Endometrial microvascular endothelial cells (primary cell): Measurements from ENCODE around the gene MCRIP1. TPM values are rescaled to one million over a fixed set of nuclear protein-coding genes. Genes with fewer than 3 reads are reported as not detected.

ENCODE experiments used
- in situ Hi-C: cut with HindIII; loops from 2 replicates; pipeline ENCODE4 v1.10.0; 2017; ENCODE audit warnings: low sequenced_read_pairs, low pct_unique_long_range_greater_than_20kb; ENCODE audit errors: inconsistent ontology term
- total RNA-seq: library from RNA; depleted of rRNA; stranded (reverse); fragments of >200 nt; gene quantifications from one replicate; pipeline ENCODE4 v1.2.3, GENCODE V29; 2015; ENCODE audit errors: inconsistent ontology term

MCRIP1 gene
- total RNA-seq, 1 donor from 2014 or later, result 97.0 TPM

- in situ Hi-C loops, result no loop called here
These were observed 31.0 kb upstream of the MCRIP1 start for GRCh38 chr17:81863833-81864768.

GRCh38 chr17:81863123-81863675, 30.1 kb upstream of the MCRIP1 start:
- in situ Hi-C loops, result no loop called here

GRCh38 chr17:81860756-81861568, 27.9 kb upstream of the MCRIP1 start:
- in situ Hi-C loops, result no loop called here

GRCh38 chr17:81859906-81860755, 27.0 kb upstream of the MCRIP1 start, which contains the start of gene P4HB:
TSS of gene P4HB (minus strand) at chr17:81860535. CDS start at chr17:81860471, 64 bp downstream.
- in situ Hi-C loops, result no loop called here

- in situ Hi-C loops, result no loop called here
These were observed 26.1 kb upstream of the MCRIP1 start for GRCh38 chr17:81858967-81859905.

- in situ Hi-C loops, result no loop called here
These were observed 25.3 kb upstream of the MCRIP1 start for GRCh38 chr17:81858170-81858966.

GRCh38 chr17:81854974-81855774, 22.1 kb upstream of the MCRIP1 start:
- in situ Hi-C loops, result no loop called here

GRCh38 chr17:81852237-81852636, 19.1 kb upstream of the MCRIP1 start:
- in situ Hi-C loops, result no loop called here

GRCh38 chr17:81851423-81851822, 18.3 kb upstream of the MCRIP1 start:
- in situ Hi-C loops, result no loop called here

- in situ Hi-C loops, result no loop called here
These were observed 16.4 kb upstream of the MCRIP1 start for GRCh38 chr17:81849457-81849856.

GRCh38 chr17:81846743-81847689, 13.9 kb upstream of the MCRIP1 start:
- in situ Hi-C loops, result no loop called here

- in situ Hi-C loops, result no loop called here
These were observed 13.0 kb upstream of the MCRIP1 start for GRCh38 chr17:81845881-81846742.

- in situ Hi-C loops, result no loop called here
These were observed 12.3 kb upstream of the MCRIP1 start for GRCh38 chr17:81845361-81845760.

GRCh38 chr17:81844887-81845286, 11.8 kb upstream of the MCRIP1 start:
- in situ Hi-C loops, result no loop called here
